ENCODE measurements around the gene GNG5. TPM values are rescaled to one million over a fixed set of nuclear protein-coding genes. Genes with fewer than 3 reads are reported as not detected.

The GNG5 gene
- polyA plus RNA-seq, 3 donors, result 144 to 183 (median 165) TPM

Other genes with a start within 250 kb of the GNG5 start
- 1 to 10 TPM; 5.4 to 7.5 (median 5.8) TPM for gene SAMD13, start 204.9 kb downstream of the GNG5 start, polyA plus RNA-seq (ENCODE audit: insufficient read length in 3 of 3)
- gene DNASE2B, start 108.1 kb downstream of the GNG5 start, polyA plus RNA-seq (ENCODE audit: insufficient read length in 3 of 3), result under 1 TPM in 2 of 3 donors, not detected in 1; 0.09 to 0.18 TPM
- 10 to 100 TPM; 42.1 to 53.0 (median 45.9) TPM for gene RPF1, start 27.3 kb downstream of the GNG5 start, polyA plus RNA-seq (ENCODE audit: insufficient read length in 3 of 3)
- 1 to 10 TPM; 1.6 to 5.6 (median 2.1) TPM for gene SPATA1, start 195 bp downstream of the GNG5 start, polyA plus RNA-seq (ENCODE audit: insufficient read length in 3 of 3)
- 10 to 100 TPM; 17.8 to 25.5 (median 22.3) TPM for gene CTBS, start 67.9 kb upstream of the GNG5 start, polyA plus RNA-seq (ENCODE audit: insufficient read length in 3 of 3)
- 10 to 100 TPM; 35.1 to 46.9 (median 39.3) TPM for gene SSX2IP, start 183.9 kb upstream of the GNG5 start, polyA plus RNA-seq (ENCODE audit: insufficient read length in 3 of 3)